Stimulated activated CD4-positive, alpha-beta T cell treated with anti-CD3 and anti-CD28 coated beads, TNF-alpha, amount 100 ng/mL, for 4 hours (primary cell): ENCODE measurements around the gene REXO1.

Experiments
- DNase-seq, 3 experiments: peaks; one replicate each; pipeline ENCODE4 v3.0.0-alpha.2; 2020; ENCODE audit warnings: low read depth in 3 of 3

REXO1 gene

DNA sequence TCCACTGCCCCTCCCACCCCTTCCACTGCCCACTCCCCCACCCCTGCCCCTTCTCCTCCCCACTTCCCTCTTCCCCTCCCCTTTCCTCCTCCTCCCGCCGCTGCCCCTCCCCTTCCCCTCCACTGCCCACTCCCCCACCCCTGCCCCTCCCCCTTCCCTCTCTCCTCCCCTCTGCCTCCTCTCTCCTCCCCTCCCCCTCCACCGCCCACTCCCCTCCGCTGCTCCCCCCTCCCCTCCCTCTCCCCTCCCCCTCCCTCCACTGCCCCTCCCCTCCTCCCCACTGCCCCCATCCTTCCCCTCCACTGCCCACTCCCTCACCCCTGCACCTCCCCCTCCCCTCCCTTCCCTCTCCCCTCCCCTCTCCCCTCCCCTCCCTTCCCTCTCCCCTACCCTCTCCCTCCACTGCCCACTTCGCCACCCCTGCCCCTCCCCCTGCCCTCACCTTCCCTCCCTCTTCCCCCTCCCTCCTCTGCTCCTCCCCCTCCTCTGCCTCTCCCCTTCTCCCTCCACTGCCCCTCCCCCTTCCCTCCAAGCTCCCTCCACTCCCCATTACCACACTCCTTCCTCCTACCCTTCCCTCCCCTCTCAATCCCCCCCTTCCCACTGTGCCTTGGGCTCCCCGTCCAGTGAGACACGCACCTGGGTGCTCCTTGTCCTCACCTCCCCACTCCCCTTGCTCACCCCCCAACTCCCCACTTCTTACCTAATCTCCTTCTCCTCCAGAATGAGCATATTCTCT lies 58.1 kb downstream of the REXO1 start:
- DNase-seq: no peak

DNA sequence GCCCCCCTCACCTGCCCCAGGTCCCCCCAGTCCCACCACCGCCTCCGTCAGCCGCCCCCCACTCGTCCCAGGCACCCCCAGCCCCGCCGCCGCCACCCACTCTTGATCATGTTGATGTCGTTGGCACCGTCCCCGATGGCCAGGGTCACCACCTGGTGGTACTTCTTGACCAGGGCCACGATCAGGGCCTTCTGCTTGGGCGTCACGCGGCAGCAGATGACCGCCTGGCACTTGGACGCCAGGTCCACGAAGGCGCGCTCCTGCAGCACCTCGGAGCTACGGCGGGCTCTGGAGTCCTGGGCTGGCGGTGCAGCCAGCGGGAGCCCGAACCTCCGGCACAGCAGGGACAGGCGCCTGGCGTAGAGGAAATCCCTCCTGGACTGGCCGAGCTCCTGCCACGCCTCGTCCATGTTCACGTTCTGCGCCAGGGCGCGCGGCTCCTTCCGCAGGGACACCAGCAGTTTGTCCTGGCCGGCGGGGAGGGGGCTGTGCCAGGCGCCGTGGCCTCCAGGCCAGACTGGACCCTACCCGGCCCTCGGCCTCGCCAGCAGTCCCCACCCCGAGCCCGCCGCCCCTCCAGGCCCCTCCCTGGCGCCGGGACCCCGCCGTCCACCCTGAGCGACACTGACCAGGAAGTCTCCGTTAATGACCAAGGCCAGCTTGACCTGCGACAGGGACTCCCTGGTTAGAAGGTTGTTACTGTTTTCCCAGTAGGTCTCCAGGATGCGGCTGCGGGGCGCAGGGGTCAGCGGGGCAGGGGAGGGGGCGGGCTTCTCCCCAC lies 58.8 kb downstream of the REXO1 start:
- no peak for DNase-seq

DNA sequence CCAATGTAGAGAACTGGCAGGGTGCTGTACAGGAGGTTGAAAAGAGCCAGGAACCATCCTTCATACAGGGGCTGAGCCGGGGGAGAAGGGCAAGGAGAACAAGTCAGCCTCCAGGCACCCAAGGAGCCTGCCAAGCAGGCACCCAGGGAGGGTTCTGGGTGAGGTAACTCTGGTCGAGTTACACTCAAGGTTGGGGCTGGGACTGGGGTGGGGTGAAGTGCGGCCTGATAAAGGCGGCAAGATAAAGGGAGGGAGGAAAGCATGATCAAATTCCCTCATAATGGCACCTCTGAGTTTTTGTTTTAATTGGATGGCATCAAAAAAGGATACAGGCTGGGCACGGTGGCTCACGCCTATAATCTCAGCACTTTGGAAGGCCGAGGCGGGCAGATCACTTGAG lies 61.2 kb downstream of the REXO1 start:
- DNase-seq: no peak

DNA sequence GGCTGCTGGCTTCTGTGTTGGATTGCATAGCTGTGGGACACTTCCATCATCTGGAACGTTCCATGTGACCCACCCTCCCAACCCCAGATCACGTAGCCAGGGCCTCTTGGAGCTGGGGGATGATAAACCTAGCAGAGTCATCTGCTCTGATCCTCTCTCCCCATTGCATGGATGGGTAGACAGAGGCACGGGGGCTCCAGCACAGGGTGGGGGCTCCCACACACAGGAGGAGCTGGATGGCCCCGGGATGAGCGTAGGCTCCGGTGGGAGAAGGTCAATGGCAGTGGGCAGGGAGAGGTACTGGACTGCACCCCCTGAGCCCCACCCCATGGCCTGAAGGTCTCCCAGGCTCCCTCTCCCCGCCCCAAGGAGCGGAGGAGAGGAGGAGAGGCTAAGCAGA lies 61.6 kb downstream of the REXO1 start:
- no peak for DNase-seq

DNA sequence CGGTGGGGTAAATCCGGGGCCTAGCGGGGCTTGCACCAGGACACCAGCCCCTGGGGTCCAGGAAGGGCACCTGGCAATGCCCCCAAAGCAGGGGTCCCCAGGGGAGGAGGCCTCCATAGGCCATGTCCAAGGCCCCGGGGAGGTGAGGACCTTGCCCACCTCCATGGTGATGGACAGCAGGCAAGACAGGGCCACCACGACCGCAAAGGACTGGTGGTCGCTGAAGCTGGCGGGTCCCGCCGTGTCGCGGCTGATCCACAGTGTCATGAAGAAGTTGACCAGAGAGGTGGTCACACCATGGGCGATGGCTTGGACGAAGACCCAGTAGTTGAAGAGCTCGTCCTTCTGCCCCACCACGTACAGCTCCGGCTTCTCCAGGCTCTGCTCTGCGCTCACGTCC lies 63.0 kb downstream of the REXO1 start:
- no peak for DNase-seq

DNA sequence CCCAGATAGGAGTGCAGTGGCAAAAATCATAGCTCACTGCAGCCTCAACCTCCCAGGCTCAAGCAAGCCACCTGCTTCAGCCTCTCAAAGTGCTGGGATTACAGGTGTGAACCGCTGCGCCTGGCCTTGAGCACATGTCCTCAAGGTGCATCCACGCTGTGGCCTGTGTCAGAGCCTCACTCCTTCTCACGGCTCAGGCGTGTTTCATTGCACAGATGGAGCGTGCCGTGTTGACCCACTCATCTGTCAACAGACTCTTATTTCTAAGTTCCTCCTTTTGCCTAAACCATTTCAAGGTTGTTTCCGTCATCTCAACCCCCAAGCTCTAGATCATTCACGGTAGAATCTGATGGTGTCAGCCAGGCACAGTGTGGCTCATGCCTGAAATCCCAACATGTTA lies 64.4 kb downstream of the REXO1 start:
- no peak for DNase-seq

DNA sequence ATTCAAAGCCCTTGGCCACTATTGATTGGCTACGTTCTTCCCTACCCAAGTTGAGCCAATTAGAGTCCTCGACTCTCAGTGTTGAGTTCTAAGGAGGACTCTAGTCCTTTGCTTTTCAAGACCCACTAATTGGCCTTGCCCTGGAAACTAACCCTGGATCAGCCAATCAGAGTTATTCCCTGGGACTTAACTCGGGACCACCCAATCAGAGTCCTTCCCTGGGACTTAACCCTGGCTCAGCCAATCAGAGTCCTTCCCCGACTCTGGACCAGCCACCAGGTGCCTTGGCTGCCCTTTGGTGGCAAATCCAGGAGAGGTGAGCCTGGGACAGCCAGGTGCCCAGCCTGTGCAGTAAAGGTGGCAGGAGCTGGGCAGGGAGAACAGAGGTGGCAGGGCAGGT lies 64.9 kb downstream of the REXO1 start:
- DNase-seq: no peak

DNA sequence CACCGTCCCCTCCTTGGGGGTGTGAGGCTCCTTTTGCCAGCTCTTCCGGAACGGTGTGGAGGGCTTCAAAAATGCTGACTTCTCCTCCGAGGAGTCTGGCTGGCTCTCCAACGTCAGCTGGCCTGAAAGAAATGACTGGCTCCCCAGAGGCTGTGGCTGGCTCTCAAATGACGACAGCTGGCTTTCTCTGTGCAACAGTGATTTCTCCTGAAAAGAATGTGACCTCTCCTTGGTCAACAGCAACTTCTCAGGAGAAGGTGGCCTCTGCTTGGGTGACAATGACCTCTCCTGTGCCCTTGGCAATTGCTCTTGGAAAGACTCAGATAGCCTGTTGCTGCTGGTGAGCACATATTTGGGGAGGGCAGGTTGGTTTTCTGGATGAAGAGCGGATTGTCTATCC lies 65.8 kb downstream of the REXO1 start:
- DNase-seq: no peak

DNA sequence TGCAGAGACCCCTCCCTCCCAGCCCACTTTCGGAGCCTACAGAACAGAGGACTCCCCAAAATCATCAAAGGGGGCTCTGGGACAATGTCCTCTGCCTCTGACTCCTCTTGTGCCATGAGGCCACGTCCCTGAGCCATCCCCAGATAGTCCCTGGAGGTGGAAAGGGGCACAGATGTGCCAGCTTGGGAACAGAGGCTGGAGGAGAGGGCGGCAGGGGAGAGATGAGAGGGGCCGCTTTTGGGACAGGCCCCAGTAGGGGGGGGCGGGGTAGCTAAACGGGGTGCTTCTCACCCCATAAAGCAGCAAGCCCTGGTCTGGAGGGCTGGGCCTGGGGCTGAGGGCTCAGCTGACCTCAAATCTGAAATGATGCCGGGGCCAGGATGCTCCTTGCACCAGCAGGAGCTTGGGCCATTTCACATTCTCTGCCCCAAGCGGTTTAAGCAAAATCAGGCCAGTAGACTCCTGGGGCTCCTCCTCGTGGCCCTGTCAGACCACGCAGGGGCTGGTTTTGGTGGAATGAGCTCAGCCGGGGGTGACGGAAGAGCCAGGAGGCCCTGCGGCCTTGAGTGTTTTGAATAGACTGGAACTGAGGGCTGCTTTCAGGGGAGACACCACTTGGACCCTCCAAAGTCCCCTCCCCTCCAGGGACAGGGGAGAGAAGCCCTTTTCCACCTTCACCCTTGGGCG lies 67.9 kb downstream of the REXO1 start:
- DNase-seq: no peak

DNA sequence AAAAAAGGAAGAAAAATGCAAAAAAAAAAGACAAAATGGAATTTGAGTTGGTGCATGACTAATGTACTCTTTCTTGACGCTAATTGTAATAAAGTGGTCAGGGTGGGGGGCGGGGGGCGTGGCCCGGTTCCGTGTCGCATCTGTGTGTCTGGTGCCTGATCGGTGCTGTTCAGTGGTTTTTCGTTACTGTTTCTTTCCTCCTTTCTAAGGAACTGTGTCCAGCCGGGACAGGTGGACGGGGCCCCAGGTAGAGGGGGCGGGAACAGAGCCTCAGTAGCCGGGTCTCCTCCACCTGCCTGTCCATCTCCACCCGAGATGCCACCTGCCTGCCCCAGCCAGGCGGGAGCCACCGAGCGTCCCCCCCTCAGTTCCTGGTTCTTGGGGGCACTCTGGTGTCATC lies 68.7 kb downstream of the REXO1 start:
- no peak for DNase-seq

DNA sequence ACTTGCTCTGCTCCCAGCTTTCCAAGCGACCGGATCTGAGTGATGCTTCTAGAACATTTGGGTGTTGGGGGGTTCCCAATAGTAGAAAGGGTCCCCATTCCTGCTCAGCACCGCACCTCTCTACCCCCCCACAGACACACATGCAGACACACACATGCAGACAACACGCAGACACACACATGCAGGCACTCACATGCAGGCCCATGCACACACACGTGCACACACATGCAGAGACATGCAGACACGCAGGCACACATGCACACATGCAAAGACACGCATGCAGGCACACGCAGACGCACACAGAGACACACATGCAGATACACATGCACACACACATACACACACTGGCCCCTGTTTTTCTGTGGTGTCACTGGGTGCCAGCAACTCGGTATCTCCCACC lies 71.1 kb downstream of the REXO1 start:
- no peak for DNase-seq

DNA sequence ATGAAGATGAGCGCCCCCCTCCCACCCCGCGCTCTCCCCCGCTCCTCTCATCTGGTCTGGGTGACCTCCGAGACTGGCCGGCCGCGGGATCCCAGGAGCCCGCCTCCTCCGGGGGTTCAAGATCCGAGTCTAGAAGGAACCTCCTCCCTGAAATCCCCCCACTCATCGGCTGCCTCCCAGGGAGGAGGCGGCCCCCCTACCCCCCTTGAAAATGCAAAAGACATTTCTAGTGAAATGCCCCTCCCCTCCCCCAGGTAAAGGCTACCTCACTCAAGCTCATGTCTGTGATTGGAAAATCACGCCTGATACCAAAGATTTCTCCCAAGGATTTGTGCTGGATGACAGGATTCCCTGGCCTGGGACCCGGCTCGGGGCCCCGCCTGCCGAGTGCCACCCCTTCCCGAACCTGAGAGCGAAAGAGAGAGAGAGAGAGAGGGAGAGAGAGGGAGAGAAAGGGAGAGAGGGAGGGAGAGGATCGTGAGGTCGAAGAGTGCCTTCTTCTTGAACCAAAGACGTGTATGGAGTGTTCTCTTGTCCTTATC lies 71.6 kb downstream of the REXO1 start:
- DNase-seq: no peak

DNA sequence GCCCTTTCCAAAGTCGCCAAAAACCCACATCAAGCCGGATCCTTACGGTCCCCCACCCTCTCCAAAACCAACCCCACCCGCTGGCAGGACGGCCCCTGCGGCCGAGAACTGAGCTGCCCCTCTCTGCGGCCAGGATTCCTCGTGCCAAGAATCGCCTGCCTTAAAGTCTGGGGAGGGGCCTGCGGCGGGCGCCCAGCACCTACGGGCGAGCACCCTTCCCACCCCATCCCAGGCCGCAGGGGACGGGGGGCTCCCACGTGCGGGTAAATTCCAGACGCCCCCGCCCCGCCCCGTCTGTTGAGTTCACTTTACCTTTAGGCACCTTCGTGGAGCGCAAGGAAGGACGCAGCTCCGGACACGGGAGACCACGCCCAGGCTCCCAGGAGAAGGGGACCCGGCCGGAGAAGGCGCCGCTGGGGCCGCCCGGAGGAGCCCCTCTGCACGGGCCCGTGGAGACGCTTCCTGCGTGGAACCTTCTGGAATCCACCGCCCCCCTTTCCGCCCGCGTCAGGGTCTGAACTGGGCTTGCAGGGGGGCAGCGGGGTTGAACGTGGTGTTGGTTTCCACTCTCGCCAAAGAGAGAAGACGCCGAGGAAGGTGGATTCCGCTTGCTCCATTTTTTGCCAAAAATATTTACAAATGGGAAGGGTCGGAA lies 72.2 kb downstream of the REXO1 start:
- DNase-seq: no peak

DNA sequence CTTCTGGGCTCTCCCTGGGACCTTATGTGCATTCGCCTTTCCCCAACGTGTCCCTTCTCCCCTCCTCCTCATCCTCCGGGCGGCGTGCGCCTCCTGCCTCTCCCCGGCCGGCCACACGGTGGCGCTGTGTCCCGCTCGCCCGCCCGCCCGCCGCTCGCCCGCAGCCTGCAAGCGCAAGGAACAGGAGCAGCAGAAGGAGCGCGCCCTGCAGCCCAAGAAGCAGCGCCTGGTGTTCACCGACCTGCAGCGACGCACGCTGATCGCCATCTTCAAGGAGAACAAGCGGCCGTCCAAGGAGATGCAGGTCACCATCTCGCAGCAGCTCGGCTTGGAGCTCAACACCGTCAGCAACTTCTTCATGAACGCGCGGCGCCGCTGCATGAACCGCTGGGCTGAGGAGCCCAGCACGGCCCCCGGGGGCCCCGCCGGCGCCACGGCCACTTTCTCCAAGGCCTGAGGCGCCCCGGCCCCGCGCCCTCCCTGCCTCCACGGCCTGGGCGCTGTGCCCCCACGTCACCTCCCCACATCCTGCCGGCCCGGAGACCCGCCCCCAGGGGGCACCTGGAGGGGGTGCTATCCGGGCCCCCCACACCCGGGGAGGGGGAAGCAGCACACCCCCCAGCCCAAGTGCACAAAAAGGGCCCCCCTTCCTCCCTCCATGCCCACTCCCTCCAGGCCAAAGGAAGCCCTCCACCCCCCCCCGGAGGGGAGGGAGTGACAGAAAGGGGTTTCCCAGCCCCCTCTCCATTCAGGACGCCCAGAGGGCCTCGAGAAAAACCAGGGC lies 73.1 kb downstream of the REXO1 start:
- DNase-seq: no peak

DNA sequence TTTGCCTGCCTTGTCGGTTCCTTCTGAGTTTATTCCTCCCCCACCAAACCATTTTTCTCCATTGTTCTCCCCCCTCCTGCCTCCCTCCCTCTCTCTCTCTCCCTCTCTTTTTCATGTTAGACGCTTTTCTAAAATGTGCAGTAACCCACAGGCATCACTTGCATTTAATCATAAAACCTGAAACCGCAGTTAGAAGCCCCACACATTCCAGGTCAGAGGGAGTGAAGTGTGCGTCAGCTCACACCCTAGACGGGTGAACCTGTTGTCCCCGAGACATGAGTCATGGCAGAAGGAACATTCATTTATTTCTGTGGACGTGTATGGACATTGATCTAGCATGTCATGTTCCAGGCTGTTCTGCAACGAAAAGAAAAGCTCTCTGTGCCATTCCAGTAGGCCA lies 75.1 kb downstream of the REXO1 start:
- DNase-seq: no peak

DNA sequence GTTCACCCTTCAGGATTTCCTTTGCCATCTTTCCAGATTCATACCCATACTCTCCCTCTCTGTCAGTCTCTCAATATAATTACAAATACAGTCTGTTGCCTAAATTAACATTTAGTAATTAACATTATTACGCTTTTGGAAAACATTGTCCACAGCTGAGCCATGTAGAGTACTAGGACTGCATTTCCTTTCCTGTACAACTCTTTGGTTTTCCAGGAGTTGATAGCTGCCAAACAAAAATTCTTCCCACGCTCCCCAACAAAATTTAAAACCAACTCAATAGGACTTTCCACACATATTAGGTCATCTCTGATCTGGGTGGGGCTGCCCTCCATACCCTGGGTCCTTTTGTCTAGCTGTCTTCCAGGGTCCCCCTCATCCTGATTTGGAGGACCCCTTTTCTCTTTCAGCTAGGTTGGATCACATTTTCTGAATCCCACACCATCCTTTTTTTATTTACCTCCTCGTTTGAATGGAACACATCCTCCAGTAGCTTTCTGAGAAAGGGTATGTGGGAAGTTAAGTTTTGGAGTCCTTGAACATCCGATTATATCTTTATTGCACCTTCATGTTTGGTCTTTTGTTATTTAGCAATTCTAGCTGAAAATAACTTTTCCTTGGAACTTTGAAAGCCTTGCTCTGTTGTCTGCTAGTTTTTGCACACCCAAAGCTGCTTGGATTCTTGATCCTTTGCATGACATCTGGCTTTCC lies 77.3 kb downstream of the REXO1 start:
- no peak for DNase-seq

DNA sequence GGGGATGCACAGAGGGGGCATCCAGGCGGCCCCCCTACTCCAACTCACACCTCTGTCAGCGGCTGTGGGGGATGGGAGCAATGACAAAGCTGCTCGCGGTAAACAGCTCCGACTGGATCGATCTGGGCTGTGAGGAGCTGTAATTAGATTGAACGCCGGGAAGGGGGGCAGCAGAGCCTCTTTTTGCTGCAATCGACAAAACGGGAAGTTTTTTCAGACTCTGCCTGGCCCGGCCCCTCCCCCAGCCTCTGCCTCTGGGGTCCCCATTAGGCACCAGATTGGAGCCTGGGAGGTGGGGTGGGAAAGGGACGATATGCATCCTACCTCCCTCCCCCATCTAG lies 78.7 kb downstream of the REXO1 start:
- no peak for DNase-seq

DNA sequence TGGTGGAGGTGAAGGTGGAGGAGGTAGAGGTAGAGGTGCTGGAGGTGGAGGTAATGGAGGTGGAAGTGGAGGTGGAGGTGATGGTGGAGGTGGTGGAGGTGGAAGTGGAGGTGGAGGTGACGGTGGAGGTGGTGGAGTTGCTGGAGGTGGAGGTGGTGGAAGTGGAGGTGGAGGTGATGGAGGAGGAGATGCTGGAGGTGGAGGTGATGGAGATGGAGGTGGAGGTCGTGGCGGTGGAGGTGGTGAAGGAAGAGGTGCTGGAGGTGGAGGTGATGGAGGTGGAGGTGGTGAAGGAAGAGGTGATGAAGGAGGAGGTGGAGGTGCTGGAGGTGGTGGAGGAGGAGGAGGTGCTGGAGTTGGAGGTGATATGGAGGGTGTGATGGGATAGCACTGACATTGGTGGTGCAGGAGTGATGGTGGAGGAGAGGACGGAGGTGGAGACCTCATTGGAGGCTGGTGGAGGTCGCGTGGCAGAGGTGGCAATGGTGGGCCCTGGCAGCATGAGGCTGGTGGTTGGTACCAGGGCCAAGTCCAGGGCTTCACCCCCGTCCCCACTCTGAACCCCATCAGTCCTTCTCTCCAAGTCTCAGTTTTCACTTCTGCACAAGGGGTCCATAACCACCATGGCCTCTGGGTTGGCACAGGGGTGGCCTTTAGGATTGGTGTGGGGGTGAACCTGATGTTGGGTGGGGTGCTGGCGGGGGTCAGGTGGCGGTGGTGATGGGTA lies 79.2 kb downstream of the REXO1 start:
- DNase-seq: no peak

DNA sequence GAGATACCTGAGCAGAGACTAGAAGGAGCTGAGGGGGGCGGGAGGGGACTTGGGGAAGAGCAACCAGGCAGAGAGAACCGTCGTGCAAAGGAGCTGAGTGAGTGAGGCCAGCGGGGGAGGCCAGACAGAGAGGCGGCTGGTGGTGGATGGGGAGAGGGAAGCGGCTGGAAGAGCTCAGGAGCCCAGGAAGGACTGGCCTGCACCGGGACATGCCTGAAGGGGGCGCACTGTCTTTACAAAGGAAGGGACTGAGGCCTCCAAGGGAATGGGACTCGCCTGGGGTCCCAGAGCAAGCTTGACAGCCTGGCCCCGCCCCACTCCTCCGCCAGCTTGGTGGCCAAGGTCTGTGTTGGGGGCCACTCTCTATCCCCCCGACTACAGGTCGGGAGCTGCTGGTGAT lies 80.0 kb downstream of the REXO1 start:
- DNase-seq: no peak

DNA sequence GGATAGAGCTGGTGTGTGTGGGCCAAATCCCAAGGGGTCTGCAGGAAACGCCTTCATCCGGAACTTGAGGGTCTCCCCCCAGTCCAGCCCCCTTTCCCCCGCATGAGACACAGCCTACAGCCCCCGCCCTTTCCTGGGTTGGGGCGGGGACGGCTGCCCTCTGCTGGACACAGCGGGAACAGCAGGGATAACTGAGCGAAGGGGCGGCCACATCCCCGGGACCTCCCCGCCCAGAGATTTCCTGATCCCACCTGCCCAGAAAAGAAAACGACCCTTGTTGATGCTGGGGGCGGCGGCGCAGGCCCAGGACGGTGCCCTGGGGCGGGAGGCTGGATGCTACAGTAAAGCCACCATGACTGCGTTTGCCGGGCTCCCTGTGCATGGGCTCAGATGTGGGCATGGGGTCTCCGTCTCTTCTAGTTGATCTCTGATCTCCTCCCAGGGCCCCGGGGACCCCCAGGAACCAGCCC lies 80.8 kb downstream of the REXO1 start:
- DNase-seq: peak; percentile 36 to 39 (median 39)
